Omental fat pad (tissue), 4 donors: Measurements from ENCODE around the gene TMEM9. TPM values are rescaled to one million over a fixed set of nuclear protein-coding genes. Genes with fewer than 3 reads are reported as not detected.

Experiments used
- ATAC-seq: fragments of 150-250 bp; one replicate; pipeline ENCODE4 v1.9.1; 2016; ENCODE audit warnings: mild to moderate bottlenecking, moderate library complexity; ENCODE audit not compliant: low FRiP score
- DNase-seq: peaks from one replicate; pipeline ENCODE4 v3.0.0-alpha.2; 2019; ENCODE audit warnings: low spot score
- total RNA-seq, 4 donors: library from RNA; depleted of rRNA; stranded (reverse); fragments of >200 nt; gene quantifications; one replicate each; pipeline ENCODE4 v1.1.0, GENCODE V29; 2016
- TF ChIP-seq, protein P1 (sequence below), 3 donors: fragments of 450-650 bp; IDR thresholded peaks; one replicate each; pipeline ENCODE4 v1.5.1; 2016 to 2017; ENCODE audit warnings: antibody characterized with exemption in 3 of 3, mild to moderate bottlenecking in 3 of 3, moderate library complexity in 2 of 3

TMEM9 gene
- total RNA-seq, 4 donors from 2014 or later: 26.2 to 53.8 (median 45.7) TPM

DNA sequence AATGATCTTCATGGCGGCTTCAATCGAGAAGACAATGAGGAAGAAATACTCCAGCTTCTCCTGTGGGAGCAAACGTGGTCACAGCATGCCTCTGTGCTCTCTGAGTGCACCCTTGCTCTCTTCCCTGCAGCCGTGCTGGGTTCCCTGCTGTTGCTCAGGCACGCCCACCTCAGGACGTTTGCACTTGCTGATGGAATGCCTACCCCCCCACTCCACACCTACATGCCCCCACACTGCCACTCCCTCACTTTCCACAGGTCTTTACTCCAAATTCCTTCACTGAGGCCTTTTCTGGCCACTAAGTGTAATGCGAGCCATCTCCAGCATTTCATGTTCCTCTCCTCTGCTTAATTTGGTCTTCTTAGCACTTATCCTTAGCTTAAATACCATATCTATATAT lies 60.3 kb downstream of the TMEM9 start:
- TF ChIP-seq, protein P1, sequence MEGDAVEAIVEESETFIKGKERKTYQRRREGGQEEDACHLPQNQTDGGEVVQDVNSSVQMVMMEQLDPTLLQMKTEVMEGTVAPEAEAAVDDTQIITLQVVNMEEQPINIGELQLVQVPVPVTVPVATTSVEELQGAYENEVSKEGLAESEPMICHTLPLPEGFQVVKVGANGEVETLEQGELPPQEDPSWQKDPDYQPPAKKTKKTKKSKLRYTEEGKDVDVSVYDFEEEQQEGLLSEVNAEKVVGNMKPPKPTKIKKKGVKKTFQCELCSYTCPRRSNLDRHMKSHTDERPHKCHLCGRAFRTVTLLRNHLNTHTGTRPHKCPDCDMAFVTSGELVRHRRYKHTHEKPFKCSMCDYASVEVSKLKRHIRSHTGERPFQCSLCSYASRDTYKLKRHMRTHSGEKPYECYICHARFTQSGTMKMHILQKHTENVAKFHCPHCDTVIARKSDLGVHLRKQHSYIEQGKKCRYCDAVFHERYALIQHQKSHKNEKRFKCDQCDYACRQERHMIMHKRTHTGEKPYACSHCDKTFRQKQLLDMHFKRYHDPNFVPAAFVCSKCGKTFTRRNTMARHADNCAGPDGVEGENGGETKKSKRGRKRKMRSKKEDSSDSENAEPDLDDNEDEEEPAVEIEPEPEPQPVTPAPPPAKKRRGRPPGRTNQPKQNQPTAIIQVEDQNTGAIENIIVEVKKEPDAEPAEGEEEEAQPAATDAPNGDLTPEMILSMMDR (IDR thresholded peaks at IDR 0.05): no peak
- DNase-seq (no peak), ATAC-seq (no peak)

DNA sequence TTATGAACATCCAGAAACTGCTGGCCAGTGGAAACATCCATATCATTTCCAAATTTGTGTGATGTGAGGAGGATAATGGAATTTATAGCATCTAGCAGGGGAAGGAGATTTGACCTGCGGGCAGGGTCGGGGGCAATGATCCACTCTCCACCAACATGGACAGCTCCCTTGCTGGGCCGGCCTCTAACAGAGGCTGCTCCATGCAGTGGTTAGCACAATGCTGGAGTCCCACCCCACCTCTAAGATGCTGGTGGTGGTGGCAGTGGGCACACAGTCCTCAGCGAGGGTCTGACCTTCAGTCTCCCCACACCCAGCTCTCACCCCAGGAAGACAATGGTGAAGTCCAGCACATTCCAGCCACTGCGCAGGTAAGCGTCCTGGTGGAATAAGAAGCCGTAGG lies 60.7 kb downstream of the TMEM9 start:
- no peak for ATAC-seq
- TF ChIP-seq, protein P1 (IDR thresholded peaks at IDR 0.05): no peak
- DNase-seq: no peak

DNA sequence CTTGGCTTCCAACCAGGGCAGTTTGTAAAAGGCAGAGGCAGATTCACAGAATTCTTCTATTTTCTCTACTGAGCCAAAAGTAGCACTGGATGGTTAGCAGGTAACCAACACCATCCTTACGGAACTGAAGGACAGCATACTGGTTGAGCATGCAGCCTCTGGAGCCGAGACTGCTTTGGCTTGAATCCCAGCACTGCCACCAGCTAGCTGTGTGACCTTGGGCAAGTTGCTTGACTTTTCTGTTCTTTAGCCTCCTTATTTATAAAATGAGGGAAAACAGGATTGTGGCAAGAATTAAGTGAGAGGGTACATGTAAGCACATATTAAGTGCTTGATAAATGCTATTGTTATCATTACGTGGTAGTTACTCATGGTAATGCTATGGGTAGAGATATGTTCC lies 61.5 kb downstream of the TMEM9 start:
- TF ChIP-seq, protein P1 (IDR thresholded peaks at IDR 0.05): no peak
- no peak for ATAC-seq

DNA sequence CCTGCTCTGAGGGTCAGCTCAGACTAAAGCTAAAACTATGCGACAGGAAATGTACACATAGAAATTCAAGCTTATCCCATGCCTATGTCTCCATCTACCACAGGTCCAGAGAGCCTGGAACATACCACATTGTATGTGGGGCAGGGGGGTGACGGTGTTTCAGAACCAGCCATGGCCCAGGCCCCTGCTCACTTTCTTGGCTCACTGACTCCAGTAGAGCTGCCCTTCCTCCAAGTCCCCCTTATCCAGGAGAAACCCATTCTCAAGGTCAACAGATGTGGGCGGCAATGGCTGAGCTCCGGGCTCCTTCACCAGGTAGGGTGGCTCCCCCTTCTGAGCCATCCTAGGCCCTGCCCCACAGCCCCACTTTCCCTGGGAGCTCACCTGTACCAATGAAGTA lies 63.0 kb downstream of the TMEM9 start:
- TF ChIP-seq, protein P1 (IDR thresholded peaks at IDR 0.05): no peak
- peak; percentile 46 for ATAC-seq
- no peak for DNase-seq

More for the DNA sequence above, 61.5 kb downstream of the TMEM9 start:
- no peak for DNase-seq

DNA sequence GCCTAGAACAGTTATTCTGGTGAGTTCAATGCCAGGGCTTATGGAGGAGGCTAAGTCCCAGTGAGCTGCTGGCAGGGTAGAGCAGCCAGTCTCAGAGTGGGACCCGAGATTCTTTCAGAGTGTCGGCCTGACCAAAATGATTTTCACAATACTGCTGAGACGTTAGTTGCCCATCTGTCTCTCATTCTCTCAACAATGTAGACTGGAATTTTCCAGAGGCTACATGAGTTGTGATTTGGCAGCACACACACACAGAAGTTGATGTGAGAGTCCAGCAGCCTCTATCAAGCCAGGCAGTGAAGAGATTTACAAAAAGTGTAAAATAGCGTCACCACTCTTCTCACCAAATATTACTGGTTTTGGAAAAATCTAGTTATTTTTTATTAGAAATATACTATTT lies 63.7 kb downstream of the TMEM9 start:
- DNase-seq: no peak
- ATAC-seq: no peak
- TF ChIP-seq, protein P1 (IDR thresholded peaks at IDR 0.05): no peak

DNA sequence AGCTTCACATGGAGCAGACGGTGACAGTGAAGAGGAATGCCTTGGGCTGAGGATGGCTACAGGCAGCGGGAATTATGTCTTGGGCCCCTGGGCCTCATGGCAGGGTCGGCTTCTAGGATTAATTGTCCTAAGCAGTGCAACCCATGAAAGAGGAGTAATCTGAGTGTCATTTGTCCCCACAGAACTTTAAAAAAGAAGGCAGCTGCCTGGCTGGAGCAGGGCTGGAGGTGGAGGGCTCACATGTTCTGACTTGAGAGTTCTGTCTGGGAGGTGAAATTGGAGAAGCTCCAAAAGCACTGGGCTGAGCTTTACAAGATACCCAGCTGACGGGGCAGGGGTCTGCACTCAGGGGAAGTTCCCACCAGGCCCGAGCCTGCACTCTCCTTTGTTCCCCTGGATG lies 64.7 kb downstream of the TMEM9 start:
- TF ChIP-seq, protein P1 (IDR thresholded peaks at IDR 0.05): no peak
- ATAC-seq (no peak), DNase-seq (no peak)

DNA sequence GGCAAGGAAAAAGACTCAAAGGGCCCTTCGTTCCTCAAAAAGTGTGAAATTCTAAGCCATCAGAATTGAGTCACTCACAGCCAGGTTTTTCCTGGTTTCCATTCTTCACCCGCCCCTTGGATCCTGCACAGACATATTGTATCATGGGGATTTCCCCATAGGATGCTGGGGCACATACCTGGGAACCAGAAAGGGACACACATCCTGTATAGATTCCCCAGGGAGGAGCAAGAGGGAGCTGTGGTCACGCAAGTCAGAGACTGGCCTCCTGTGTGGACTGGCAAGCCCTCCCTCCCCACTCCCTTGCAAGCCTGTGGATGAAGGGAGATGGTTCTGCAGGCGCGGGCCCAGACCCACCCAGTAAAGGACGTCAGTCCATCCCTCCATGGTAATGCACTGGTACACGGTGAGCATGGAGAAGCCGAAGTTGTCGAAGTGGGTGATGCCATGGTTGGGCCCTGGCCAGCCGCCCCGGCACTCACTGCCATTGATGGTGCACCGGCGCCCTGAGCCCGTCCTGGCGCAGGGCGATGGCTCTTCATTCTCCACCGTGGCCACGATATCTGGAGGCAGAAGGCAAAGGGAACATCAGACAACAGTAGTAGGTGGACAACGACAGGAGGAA lies 65.3 kb downstream of the TMEM9 start:
- DNase-seq (no peak), ATAC-seq (no peak)
- TF ChIP-seq, protein P1 (IDR thresholded peaks at IDR 0.05): no peak
